K562 (cell line): ENCODE data around the gene TFCP2. TPM values are rescaled to one million over a fixed set of nuclear protein-coding genes. Genes with fewer than 3 reads are reported as not detected.

Experiments
- ATAC-seq: fragments of 200-7000 bp; cut with Tn5 transposase; 3 replicates; pipeline ENCODE4 v1.9.1; 2020; ENCODE audit warnings: moderate library complexity
- BruUV-seq: library from RNA; stranded (reverse); fragments of 400-500 nt; replicated peaks from 2 replicates; lab custom pipeline; 2021; lab: Mats Ljungman, UMichigan
- CTCF ChIA-PET: fragments of 300-600 bp; formaldehyde crosslinking; extraction: SDS; loops from one replicate; lab custom pipeline; 2021; ENCODE audit warnings: low intra/inter-chr PET ratio; lab: Yijun Ruan, JAX
- POLR2A ChIA-PET: fragments of 300-600, 350-650 bp; sonication (Branson Sonifier 250); formaldehyde crosslinking; extraction: SDS; loops from one replicate; lab custom pipeline; 2021; ENCODE audit warnings: antibody characterized with exemption, inconsistent platforms; lab: Yijun Ruan, JAX
- DNase-seq, 4 experiments: peaks; one replicate each; pipeline versions ENCODE4 v3.0.0 to v3.0.0-alpha.2; 2011 to 2018; ENCODE audit warnings: low spot score in 3 of 4, mixed read lengths in 3 of 4; ENCODE audit errors: extremely low read depth in 1 of 4
- FAIRE-seq: peaks from 2 replicates; lab custom pipeline; 2011; peaks lifted over from hg19 to GRCh38; lab: Jason Lieb, UNC
- H2AFZ ChIP-seq: 2 replicates; pipeline ENCODE4 v1.6.0; 2011; ENCODE audit warnings: low read depth, low read length, control low read depth, inconsistent platforms
- H3K27ac ChIP-seq: fragments of 200-600 bp; 3 replicates; pipeline ENCODE4 v1.8.0; 2011; ENCODE audit warnings: low read depth, mild to moderate bottlenecking, control low read depth, inconsistent platforms, low read length, moderate library complexity, mixed read lengths; ENCODE audit errors: extremely low read depth
- H3K27me3 ChIP-seq, 2 experiments: fragments of 300-600 bp in 1 of 2; 2 replicates in 1 of 2; 3 replicates in 1 of 2; pipeline versions ENCODE4 v1.6.0 to v1.8.0; 2011; ENCODE audit warnings: inconsistent platforms in 2 of 2, low read length in 2 of 2, mild to moderate bottlenecking in 1 of 2, mixed read lengths in 1 of 2, moderate library complexity in 1 of 2; ENCODE audit not compliant: control insufficient read depth in 2 of 2, insufficient read depth in 2 of 2
- H3K36me3 ChIP-seq: fragments of 300-600 bp; 3 replicates; pipeline ENCODE4 v1.8.0; 2011; ENCODE audit warnings: mild to moderate bottlenecking, low read length, inconsistent platforms; ENCODE audit not compliant: control insufficient read depth, insufficient read depth
- H3K4me1 ChIP-seq, 2 experiments: fragments of 200-600 bp in 1 of 2; replicated peaks in 1 of 2; 2 replicates in 1 of 2; 3 replicates in 1 of 2; pipeline versions ENCODE4 v1.5.1 to v1.8.0; 2011; ENCODE audit warnings: inconsistent platforms in 2 of 2, low read length in 2 of 2, mild to moderate bottlenecking in 1 of 2, mixed read lengths in 1 of 2, moderate library complexity in 1 of 2; ENCODE audit not compliant: control insufficient read depth in 2 of 2, insufficient read depth in 2 of 2
- H3K4me2 ChIP-seq: 2 replicates; pipeline ENCODE4 v1.6.1; 2011; ENCODE audit warnings: low read length, control low read depth, inconsistent platforms, mixed read lengths; ENCODE audit not compliant: insufficient read depth
- H3K4me3 ChIP-seq: fragments of 200-600 bp; sonication (generic), shearing (Covaris generic); 2 replicates; pipeline ENCODE4 v1.5.1; 2016; ENCODE audit warnings: control low read depth, inconsistent platforms
- H3K79me2 ChIP-seq: fragments of 200-600 bp; 3 replicates; pipeline ENCODE4 v1.8.0; 2011; ENCODE audit warnings: low read length, inconsistent platforms; ENCODE audit not compliant: control insufficient read depth, insufficient read depth
- H3K9ac ChIP-seq, 2 experiments: 2 replicates each; pipeline versions ENCODE4 v1.6.0 to v1.6.1; 2011; ENCODE audit warnings: low read depth in 2 of 2, low read length in 2 of 2, control low read depth in 1 of 2, inconsistent platforms in 1 of 2, mild to moderate bottlenecking in 1 of 2, mixed read lengths in 1 of 2; ENCODE audit not compliant: insufficient read depth in 1 of 2
- H3K9me1 ChIP-seq: one replicate; pipeline ENCODE4 v1.6.0; 2011; ENCODE audit warnings: inconsistent platforms, mild to moderate bottlenecking, low read length, moderate library complexity; ENCODE audit not compliant: control insufficient read depth, insufficient read depth
- H3K9me3 ChIP-seq: replicated peaks from 2 replicates; pipeline ENCODE4 v1.5.1; 2011; ENCODE audit warnings: low read depth, low read length, inconsistent platforms; ENCODE audit not compliant: control insufficient read depth, insufficient read depth
- H4K20me1 ChIP-seq: replicated peaks from 2 replicates; pipeline ENCODE4 v1.6.1; 2011; ENCODE audit warnings: low read length, inconsistent platforms, mixed read lengths; ENCODE audit not compliant: control insufficient read depth, insufficient read depth
- ATF7 ChIP-seq: fragments of 450-650 bp; IDR thresholded peaks from 2 replicates; pipeline ENCODE4 v1.7.1; 2014; ENCODE audit warnings: mild to moderate bottlenecking, moderate library complexity
- E2F3 ChIP-seq: fragments of 250-450 bp; sonication (Bioruptor Pico); IDR thresholded peaks from 2 replicates; pipeline ENCODE4 v1.4.0; 2020; ENCODE audit warnings: mild to moderate bottlenecking
- ELF1 ChIP-seq: fragments of 200-800 bp; sonication (Bioruptor generic); IDR thresholded peaks from 2 replicates; pipeline ENCODE4 v1.6.1; 2016; ENCODE audit warnings: missing genetic modification characterization, missing compliant biosample characterization
- GMEB1 ChIP-seq: fragments of 250-450 bp; sonication (Bioruptor Pico); IDR thresholded peaks from 2 replicates; pipeline ENCODE4 v1.4.0; 2020; ENCODE audit warnings: mild to moderate bottlenecking
- NR2F6 ChIP-seq: fragments of 450-650 bp; formaldehyde crosslinking; IDR thresholded peaks from 2 replicates; pipeline ENCODE4 v1.4.0; 2020; ENCODE audit warnings: mild to moderate bottlenecking
- PBX2 ChIP-seq, 2 experiments: IDR thresholded peaks in 1 of 2; conservative IDR thresholded peaks in 1 of 2; 2 replicates each; pipeline ENCODE4 v1.6.1; 2016; ENCODE audit warnings: low read depth in 2 of 2, mild to moderate bottlenecking in 1 of 2, missing compliant biosample characterization in 1 of 2, missing genetic modification characterization in 1 of 2, moderate library complexity in 1 of 2
- PRDM10 ChIP-seq: fragments of 450-650 bp; IDR thresholded peaks from 2 replicates; pipeline ENCODE4 v1.6.1; 2018; ENCODE audit not compliant: partially characterized antibody
- ZNF764 ChIP-seq: fragments of 250-450 bp; sonication (Bioruptor Pico); IDR thresholded peaks from 2 replicates; pipeline ENCODE4 v1.4.0; 2020; ENCODE audit warnings: low read depth, mild to moderate bottlenecking, moderate library complexity
- WGBS: fragments of 100-300 bp; shearing (Covaris generic); methylation state at CpG from one replicate; pipeline ENCODE4 v1.1.6; 2016; ENCODE audit warnings: low coverage, mixed read lengths; ENCODE audit not compliant: insufficient coverage; ENCODE audit errors: missing lambda C conversion rate; 5-methylcytosine and 5-hydroxymethylcytosine counted together
- in situ Hi-C: fragments of 300-500 bp; cut with MboI; formaldehyde crosslinking; loops from 4 replicates; pipeline ENCODE4 v1.15.0; 2018; ENCODE audit warnings: inconsistent platforms, mixed read lengths
- intact Hi-C: fragments of 100-400 bp; cut with micrococcal nuclease; formaldehyde crosslinking; loops from 2 replicates; pipeline ENCODE4 v1.14.2; 2022
- polyA plus RNA-seq, 8 experiments: library from polyadenylated mRNA; depleted of rRNA in 4 of 8; stranded (reverse) in 5 of 8; unstranded in 3 of 8; fragments of >200 nt; fragmentation: Nextera tagmentation in 2 of 8; fragmentation: Illumina TruSeq in 1 of 8; extraction: Ambion mirVana in 2 of 8; extraction: Trizol in 1 of 8; gene quantifications; 2 replicates each; pipeline versions ENCODE4 v1.2.1 to v1.2.3, GENCODE V29; 2011 to 2014; ENCODE audit warnings: inconsistent platforms in 1 of 8, missing spikeins in 1 of 8
- total RNA-seq, 7 experiments: library from RNA; depleted of rRNA in 6 of 7; stranded (reverse); fragments of >200 nt in 6 of 7; fragmentation: Illumina TruSeq in 2 of 7; extraction: Trizol in 2 of 7; gene quantifications; 2 replicates each; pipeline versions ENCODE4 v1.2.1 to v1.2.3, GENCODE V29; 2011 to 2021; ENCODE audit warnings: low replicate concordance in 1 of 7

The TFCP2 gene
- total and polyA plus RNA-seq, 9 of the 15 experiments (the other 6 are each of a cell fraction or from before 2014, with no cell fraction given), result 8.0 to 38.9 (median 19.3) TPM

GRCh38 chr12:51186465-51187085, 13.6 kb upstream of the TFCP2 start:
- no peaks in the 10 kb centered on the region for H3K27me3 ChIP-seq
- H3K9me1 ChIP-seq, result no peaks in the 10 kb centered on the region
- no peak overlapping the region for H3K9ac ChIP-seq
- CTCF ChIA-PET, result no interaction called here
- TF ChIP-seq ZNF764 (CRISPR knock-in tag) (no peak), PBX2 (CRISPR knock-in tag; IDR thresholded peaks at IDR 0.05; ENCODE audit: low read depth) (no peak), PBX2 (tag; conservative IDR thresholded peaks at IDR 0.05; ENCODE audit: low read depth) (0 out of 2 replicates have a peak, but pooled peaks have one; percentile 18), NR2F6 (CRISPR knock-in tag) (no peak), ATF7 (peak; percentile 66; the same call in 1 of the 2 replicates), PRDM10 (peak; percentile 96), ELF1 (tag) (peak; percentile 83), GMEB1 (CRISPR knock-in tag) (no peak), E2F3 (no peak)
- ATAC-seq (no peak), FAIRE-seq (no peak), DNase-seq (peak in 1 of 4 experiments; percentile 3)
- H4K20me1 ChIP-seq, result no peaks in the 10 kb centered on the region
- BruUV-seq, result no TSS peak
- H3K36me3 ChIP-seq, result no peaks in the 10 kb centered on the region
- no peak overlapping the region for H3K4me3 ChIP-seq
- in situ Hi-C loops, result no loop called here
- no peak overlapping the region for H3K4me2 ChIP-seq
- no peaks in the 10 kb centered on the region for H3K9me3 ChIP-seq
- no peak overlapping the region for H3K27ac ChIP-seq
- H2AFZ ChIP-seq, result peak overlapping the region; percentile 71
- WGBS, result 43% methylated on average over 3 of the region's 3 CpGs
- intact Hi-C loops, result no loop called here
- POLR2A ChIA-PET, result interaction anchor here (0.6 to 2.4 kb wide), 4 partner anchors 8 to 54 kb away, joined by 3 to 7 read pairs (median 4); no protein-coding TSS in a partner anchor
- peaks cover 3 to 13% of the 10 kb centered on the region in 2 experiments; a peak in 3 of 5 replicates for H3K4me1 ChIP-seq
- no peaks in the 10 kb centered on the region for H3K79me2 ChIP-seq
